MM.1S (cell line): ENCODE data around the gene MAD2L1BP.

Experiments
- EZH2 ChIP-seq: fragments of 300-600 bp; sonication (generic); optimal IDR thresholded peaks from 2 replicates; pipeline ENCODE3; 2017; ENCODE audit warnings: low read depth, mild to moderate bottlenecking, antibody characterized with exemption, low read length, mixed read lengths
- TF ChIP-seq, protein P1 (sequence below): fragments of 300-600 bp; sonication (generic); IDR thresholded peaks from 2 replicates; pipeline ENCODE4 v1.5.1; 2016; ENCODE audit warnings: antibody characterized with exemption, low read length, mixed read lengths

DNA sequence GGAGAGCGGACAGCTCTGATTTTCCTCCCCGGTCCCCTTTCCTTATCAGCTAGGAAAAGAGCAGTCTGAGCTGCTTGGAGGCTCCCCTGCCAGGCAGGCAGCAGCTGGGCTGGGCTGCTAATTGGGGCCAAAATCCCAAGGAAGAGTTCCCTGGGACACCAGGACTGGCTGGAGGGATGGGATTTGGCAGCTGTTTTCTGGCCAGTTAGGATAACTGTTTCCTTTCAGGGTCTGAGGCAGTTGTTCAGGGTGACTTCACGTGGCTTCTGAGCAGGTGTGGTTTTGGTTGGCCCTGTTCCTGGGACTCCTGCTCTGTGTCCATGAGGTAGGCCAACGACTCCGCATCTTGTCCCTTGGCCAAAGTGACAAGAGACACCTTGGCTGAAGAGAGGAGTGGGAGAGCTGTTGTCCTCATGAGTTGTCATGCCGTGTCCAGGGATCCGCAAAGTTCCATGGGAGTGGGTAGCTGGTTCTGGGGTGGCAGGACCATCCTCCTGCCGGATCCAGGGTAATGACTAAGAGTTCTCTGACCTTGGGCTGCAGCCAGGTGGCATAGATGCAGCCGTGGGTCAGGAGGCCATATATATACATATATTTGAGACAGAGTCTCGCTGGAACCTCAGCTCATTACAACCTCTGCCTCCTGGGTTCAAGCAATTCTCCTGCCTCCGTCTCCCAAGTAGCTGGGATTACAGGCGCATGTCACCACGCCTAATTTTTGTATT, 30.7 kb downstream of the MAD2L1BP start:
- TF ChIP-seq, protein P1, sequence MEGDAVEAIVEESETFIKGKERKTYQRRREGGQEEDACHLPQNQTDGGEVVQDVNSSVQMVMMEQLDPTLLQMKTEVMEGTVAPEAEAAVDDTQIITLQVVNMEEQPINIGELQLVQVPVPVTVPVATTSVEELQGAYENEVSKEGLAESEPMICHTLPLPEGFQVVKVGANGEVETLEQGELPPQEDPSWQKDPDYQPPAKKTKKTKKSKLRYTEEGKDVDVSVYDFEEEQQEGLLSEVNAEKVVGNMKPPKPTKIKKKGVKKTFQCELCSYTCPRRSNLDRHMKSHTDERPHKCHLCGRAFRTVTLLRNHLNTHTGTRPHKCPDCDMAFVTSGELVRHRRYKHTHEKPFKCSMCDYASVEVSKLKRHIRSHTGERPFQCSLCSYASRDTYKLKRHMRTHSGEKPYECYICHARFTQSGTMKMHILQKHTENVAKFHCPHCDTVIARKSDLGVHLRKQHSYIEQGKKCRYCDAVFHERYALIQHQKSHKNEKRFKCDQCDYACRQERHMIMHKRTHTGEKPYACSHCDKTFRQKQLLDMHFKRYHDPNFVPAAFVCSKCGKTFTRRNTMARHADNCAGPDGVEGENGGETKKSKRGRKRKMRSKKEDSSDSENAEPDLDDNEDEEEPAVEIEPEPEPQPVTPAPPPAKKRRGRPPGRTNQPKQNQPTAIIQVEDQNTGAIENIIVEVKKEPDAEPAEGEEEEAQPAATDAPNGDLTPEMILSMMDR, result no peak
- TF ChIP-seq EZH2, result no peak
